GM19025 (cell line): ENCODE results near the gene PGAP6.
"Not testable (repeated sequence)": the region's sequence is repeated elsewhere in the genome, so short reads cannot be mapped to it uniquely, and the experiment has no call there.

Experiments used
- ATAC-seq: cut with Tn5 transposase; IDR thresholded peaks from one replicate; pipeline ENCODE4 v1.9.1; 2021; ENCODE audit warnings: mild to moderate bottlenecking, low read depth, moderate library complexity; ENCODE audit not compliant: unreplicated experiment

PGAP6 gene

DNA sequence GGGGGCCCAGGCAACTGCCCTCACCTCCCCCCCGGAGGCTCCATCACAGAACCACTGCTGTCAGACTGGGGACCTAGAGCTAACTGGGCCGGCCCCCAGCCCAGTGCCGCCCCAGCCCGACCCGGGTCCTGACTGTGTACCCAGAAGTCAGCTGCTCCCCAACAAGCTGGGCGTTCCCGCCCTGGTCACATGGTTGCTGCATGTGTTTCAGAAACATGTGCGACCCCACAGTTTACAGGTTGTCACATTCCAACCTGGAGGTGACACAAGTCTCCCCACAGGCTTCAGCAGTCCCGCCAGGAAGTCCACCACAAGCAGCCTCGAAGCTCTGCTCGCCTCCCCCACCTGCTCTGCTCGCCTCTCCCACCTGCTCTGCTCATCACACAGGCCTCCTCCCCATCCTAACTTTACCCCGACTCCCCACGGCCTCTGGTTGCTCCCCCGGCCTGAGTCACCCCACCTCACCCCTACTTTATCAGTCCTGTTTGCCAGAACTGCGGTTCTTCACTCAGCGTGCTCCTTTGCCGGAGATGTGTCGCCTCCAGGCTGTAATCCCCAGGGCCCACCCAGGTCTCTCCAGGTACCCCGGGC is 12.4 kb downstream of the PGAP6 start:
- ATAC-seq, result no peak

DNA sequence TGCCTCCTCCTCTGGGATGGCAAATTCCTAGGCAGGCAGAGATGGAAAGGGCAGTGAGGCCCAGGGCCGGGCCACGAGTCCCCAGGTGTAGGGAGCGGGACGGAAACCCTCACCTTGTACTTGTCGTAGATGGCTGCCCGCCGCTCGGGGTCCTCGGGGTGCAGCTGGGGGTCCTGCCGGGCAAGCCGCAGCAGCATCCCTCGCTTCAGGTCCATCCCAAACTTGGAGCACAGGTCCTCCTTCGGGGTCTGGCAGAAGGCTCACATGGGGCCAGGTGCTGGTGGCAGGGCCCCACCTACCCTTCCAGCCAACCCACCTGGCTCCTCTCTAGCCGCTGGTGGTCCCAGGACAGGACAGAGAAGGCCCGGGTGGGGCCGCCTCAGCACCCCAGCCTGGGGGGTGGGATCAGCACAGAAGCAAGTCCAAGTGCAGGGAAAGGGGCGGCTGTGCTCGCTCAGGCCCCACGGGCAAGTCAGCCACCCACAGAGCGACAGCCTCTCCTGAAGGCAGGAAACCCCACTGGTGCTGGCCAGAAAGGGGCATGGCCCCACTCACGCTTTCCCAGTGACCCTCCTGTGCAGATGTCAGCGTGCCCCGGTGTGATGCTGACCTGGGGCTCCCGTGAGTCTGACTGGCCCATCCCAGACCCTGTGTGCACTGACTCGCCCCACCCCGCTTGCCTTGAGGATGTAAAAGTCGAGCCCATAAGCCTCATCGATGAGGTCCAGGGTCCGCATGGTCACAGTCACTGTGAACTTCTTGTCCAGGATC is 13.2 kb downstream of the PGAP6 start:
- ATAC-seq, result no peak

DNA sequence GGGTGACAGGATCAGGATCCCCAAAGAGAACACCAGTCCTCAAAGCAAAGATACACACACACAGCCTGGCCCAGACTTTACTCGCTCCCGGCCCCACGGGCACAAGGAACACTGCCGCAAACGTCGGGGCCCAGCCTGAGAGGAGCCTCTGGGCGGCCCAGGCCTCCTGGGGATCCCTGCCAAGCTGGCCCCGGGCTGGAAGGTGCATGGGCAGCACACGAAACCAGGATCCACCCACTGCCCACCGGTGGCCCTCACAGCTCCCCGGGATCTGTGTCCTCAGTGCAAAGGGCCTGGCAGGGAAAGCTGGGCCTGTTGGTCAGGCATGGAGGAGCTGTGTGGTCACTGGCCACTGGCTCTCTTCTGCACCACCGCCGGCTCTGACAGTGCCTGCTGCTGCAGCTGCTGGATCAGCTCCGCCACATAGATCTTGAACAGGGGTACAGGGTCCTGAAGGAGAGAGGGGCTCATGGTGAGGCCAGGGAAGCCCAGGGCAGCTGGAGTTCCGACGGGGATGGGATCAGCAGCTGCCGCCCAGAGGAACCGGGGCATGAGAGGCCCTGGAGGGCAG is 14.4 kb downstream of the PGAP6 start:
- no peak for ATAC-seq

DNA sequence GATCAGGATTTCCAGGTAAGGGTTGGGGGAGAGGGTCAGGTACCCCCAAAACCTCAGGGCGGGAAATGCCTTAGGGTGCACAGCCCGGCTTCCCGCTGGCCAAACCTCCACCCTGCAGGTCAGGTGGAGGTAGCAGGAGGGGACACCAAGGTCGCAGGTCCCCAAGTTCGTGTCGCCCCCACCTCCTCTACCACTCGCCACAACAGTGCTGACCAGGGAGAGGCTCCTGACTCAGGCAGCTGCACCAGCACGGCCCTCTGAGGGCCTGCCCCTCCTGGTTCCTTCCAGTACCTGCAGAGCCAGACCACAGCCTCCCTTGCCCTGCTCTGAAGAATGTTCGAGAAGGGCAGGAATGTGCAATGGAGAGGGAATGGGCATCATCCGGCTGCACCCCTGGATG is 15.3 kb downstream of the PGAP6 start:
- ATAC-seq, result no peak

DNA sequence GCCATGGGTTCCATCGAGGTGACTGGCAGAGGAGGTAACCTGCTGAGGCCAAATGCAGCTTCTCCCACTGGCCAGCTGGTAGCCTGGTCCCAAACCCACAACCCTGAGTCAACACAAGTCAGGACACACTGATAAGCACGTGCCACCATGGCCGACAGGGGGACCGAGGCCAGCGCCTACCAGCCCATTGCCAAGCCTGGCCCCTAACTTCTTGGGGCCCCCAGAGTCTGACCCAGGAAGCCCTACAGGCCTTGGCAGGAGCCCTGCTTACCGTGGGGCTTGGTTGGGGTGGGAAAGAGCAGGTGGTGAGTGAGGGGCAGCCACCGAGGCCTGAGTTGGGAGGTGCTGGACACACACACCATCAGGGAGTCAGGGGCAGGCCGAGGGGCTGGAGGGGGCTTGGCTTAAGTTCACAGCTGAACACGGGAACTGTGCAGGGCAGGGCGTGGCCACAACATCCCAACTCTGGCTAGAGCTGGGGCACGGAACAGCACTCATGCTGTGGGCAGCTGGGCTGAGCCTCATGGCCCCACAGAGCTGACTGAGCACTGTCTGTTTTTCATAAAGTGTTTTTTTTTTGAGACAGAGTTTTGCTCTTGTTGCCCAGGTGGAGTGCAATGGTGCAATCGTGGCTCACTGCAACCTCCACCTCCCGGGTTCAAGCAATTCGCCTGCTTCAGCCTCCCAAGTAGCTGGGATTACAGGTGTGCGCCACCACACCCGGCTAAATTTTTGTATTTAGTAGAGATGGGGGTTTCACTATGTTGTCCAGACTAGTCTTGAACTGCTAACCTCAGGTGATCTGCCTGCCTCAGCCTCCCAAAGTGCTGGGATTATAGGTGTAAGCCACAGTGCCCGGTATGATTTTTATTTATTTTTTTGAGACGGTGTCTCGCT is 16.9 kb downstream of the PGAP6 start:
- no peak for ATAC-seq

DNA sequence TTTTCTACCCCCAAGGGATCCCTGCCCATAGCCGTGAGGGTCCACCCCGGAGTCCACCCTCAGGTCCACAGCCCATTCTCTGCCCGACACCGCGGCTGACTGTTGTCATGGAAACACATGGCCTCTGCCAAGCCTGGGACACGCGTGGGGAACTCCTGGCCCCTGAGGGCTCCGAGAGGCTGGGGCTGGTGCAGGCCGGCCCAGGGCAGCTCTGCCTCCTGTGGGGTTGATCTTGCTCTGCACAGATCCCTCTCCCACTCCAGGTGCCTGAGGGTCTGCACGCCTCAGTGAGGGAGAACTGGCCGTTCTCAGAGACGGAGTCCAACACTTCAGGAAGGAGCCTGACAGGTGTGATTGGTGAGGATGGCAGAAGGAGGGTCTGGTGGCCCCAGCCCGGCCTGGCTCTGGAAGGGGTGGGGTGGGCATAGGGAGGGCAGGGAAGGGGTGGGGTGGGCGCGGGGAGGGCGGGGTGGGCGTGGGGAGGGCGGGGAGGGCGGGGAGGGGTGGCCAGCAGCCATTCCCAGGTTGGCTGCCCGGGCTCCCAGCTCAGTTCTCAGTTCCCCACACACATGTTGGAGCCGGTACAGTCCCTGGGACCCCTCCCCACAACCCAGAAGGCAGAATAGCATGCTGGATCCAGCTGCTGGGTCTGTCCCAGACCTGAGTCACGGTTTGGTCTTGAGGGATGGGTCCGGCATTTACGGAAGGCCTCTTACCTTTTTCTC is 17.9 kb downstream of the PGAP6 start:
- ATAC-seq, result no peak

DNA sequence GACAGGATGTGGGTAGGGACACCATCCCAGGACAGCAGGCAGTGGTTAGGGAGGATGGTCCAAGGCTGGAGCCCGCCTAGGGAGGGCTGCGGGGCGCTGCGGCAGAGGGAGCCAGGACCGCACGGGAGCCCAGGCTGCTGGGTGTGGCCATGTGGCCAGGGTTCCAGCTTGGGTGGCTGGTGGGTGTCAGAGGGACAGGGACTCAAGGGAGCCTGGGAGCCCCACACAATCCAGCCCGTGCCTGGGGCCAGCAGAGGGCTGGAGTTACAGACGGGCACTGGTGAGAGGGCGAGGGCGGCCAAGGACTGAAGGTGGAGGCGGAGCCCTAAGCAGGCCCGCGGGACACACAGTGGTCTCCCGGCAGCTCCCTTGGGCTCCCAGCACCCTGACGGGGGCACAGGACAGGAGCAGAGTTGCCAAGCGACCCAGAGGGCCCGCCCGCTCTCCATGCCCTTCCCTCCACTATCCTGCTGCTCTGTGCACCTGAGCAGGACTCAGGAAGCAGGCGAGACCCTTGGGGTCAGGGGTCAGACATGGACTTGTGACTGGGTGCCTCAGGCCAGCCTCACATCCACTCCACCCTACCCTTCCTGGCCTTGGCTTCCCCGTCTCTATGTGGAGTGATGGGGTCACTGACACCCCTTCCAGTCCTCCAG is 18.5 kb downstream of the PGAP6 start:
- no peak for ATAC-seq

DNA sequence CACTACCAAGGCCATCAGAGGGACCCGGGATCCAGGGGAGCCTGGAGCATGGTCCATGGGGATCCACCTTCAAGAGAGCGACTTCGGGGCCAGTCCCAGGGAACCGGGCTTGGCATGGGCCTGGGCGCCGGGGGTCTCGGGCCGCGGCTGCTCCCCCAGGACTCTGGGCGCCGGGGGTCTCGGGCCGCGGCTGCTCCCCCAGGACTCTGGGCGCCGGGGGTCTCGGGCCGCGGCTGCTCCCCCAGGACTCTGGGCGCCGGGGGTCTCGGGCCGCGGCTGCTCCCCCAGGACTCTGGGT is 19.1 kb downstream of the PGAP6 start:
- ATAC-seq, result not testable (repeated sequence)

DNA sequence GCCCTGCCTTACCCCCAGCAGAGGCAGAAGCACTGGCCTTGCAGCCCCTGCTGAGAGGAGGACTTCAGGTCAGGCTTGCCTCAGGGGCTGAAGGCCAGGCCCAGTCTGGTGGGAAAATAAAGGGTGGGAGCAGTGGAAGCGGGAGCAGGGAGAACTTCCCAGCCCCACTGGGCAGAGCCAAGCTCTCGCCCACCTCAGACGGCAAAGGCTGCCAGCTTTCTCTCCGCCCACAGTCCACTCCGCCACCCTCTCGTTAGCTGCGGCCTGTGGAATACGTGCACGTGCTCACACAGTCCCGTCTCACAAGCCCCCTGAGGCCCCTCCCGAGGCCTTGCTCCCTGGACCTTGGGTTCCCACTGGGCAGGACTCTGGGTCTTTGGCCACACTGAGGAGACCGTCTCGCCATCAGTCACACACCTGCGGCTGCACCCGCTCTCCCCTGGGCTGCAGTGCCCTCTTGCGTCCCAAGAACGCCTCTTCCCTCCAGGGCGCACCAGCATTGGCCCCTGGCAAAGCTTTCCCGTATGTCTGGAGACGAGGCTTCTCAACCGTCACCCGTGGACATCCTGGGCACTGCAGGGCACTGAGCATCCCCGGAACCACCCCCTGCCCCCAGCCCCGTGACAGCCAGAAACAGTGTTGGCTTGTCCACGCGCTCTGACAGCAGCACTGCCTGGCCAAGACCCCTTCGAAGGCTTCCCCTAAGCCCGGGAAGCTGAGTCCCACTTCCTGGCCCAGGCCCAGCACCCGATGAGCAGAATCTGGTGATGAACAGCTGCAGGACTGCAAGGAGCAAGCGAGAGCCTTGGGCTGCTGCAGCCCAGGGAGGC is 19.7 kb downstream of the PGAP6 start:
- no peak for ATAC-seq

DNA sequence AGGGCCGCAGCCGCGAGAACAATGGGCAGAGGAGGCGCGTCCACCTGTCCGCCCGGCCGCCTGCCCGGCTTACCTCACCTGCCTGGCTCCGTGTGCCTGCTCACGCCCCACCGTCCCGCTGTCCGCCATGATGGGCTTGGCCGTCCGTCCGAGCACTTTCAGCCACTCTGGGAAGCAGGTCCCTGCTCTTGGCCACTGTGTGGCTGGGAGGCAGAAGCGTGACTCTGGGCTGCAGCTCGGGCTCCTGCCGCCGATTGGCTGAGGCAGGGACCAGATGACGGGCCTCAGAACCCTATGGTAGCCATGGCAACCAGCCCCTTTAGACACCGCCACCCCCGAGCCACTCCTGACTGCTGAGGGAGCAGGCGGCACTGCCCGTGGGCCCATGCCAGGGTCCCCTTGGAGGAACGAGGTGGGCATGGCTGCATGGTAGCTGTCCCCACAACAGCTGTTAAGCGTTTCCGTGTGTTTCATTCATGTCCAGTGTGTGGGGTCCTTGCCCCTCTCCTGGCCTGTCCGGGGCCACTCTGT is 20.4 kb downstream of the PGAP6 start:
- ATAC-seq, result no peak

DNA sequence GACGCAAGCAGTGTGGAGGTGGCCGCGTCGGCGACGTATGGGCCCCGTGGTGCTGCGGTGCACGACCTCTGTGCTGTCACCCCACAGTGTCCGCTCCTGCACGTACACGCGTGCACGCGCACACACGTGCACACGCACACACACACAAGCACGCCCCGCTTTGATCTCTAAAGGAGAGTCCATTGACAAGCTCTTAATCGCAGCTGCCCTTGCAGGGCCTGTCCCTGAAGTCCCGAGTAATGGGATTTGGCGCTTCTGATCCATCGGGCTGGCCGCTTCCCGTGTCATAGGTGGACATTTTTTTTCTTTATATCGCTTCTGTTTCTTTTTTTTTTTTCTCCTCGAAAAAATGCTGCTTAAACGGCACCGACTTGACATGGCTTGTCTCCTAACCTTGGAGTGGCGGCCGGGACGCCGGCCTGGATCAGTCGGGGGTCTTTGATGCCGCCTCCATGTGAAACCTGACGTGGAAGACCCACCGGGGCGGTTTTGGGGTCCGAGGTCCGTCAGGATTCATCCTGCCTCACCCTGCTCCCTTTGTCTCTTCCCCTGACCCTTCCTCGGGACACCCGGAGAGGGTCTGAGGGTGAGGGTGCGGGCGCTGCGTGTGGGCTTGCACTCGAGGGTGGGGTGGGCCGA is 21.0 kb downstream of the PGAP6 start:
- ATAC-seq, result no peak

DNA sequence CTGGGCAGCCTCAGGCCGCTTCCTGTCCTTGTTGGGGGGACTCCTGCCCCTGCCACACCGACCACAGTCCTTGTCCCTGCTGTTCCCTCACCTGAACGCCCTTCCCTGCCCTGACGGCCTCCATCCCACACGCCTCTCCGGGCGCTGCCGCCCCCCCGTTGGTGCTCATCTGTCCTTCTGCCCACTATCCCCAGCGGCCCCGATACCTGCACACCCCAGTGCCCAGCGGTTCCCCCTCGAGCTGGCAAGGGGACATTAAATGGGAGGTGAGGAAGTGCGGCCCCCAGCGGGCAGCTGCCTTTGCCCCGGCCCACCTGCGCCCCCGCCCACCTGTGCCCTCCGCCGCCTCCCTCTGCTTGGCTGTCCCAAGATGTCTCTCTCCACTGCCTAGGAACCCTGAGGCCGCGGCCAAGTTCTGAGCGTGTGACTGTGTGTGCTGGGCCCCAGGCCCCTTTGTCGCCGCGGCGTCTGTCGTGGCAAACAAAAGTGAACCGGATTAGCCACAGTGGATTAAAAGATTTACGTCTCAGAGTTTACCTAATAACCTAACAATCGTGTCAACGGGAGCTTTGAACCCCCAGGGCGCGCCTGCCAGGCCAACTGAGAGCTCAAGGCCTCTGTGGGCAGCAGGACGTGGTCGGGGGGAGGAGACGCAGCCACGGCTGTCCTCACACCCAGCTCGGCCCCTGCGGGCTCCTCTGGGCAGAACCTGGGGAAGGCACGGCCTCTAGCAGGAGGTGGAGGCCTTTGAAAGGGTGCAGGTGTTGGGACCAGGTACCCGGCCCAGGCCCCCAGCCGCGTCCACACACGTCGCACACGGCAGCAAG is 21.7 kb downstream of the PGAP6 start:
- ATAC-seq, result no peak

DNA sequence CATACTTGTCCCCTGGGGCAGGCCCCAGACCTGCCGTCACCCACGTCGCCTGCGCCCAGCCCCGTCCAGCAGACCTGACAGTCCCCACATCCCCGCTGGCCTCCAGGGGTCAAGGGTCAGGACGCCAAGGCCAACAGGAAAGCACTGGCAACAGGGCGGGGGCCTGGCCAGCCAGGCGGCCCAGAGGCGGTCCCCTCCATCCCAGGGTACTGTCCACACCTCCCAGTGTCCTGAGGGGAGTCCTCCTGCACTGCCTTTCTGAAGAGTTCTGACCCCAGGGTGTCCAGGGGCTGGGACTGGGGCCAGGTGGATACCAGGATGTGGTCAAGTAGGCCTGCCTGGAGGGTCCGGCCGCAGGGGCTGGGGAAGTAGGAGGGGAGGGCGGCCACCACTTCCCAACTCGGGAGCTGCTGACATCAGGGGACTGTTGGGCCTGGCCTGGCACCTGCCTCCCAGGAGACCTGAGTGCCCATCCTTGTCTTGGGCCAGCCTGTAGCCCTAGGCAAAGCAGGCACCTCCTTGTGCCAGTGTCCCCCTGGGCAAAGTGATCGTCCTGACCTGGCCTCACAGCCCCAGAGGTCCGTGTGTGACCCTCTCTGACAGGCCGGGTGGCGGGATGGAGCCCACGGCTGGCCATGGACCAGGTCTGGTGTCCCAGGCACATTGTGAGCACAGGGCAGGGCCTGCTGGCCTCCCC is 22.6 kb downstream of the PGAP6 start:
- ATAC-seq, result no peak

DNA sequence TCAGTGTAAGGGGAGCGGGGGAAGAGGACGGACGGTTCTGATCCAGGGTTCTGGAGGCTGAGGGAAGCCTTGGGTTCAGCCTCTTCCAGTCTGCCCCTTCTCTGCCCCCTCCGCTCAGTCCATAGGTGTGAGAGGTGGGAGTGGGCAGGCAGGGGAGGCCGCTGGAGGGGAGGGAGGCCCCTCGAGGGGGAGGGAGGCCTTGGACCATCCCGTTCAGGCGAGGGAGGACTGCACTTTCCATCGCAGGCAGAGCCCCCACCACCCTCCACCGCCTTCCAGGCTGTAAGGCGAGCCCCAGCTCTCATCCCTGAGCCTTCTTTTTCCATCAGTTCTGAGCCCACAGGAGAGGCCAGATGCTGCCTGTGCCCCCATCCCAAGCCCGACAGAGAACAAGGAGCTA is 25.0 kb downstream of the PGAP6 start:
- no peak for ATAC-seq

DNA sequence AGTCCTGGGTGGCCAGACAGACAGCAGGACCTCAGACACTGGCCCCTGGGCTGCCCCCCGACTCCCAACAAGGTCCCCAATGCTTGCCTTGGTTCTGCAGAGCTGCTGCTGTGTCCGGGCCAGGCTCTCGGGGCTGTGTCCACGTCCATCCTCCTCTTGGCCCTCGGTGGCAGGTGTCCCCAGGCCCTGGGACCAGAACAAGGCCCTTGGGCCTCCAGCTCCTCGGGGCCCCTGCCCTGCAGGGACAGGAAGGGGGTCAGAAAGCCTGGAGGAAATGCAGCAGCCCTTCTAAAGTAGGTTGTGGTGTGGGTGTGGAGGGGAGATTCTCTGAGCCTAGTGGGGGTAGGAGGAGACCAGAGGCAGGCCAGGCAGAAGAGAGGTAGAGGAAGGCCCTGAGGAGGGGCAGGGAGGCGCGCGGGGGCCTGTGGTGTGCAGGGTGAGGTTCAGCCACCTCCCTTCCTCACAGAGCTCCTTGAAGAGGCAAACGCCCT is 26.8 kb downstream of the PGAP6 start:
- ATAC-seq, result no peak

DNA sequence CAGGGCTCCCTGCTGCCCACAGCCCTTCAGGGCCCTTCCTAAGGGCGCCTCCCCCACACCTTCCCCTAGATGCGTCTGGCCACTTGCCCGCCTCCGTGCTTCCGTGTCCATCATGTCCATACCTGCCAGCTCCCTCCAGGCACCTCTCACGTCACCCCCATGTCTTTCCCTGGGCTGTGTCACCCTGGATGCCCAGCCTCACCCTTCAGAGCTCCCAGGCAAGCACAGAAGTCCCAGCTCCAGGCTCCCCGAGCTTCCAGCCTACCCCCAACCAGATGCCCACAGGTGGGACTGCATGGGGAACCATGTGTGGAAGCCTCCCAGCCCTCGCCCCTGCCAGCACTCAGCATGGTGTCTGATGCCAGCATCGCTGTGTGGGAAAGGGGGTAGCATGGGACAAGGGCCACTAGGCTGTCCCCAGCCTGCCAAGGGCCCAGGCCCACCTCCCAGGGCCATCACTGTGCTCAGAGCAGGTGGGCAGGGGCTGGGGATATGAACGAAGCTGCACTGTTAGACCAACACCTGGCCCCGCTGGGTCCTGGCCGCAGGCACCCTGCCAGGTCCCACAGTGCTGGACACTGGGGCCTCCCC is 27.4 kb downstream of the PGAP6 start:
- ATAC-seq, result no peak
